ACHN (cell line): ENCODE data around the gene SNUPN.
"Not testable (repeated sequence)": the region's sequence is repeated elsewhere in the genome, so short reads cannot be mapped to it uniquely, and the experiment has no call there.

Experiments
- DNase-seq: peaks from one replicate; pipeline ENCODE4 v3.0.0-alpha.2; 2015
- in situ Hi-C: cut with HindIII; loops from 2 replicates; pipeline ENCODE4 v1.10.0; 2017; ENCODE audit warnings: low sequenced_read_pairs, low pct_ligation_motif_present, low pct_unique_long_range_greater_than_20kb

The SNUPN gene

DNA sequence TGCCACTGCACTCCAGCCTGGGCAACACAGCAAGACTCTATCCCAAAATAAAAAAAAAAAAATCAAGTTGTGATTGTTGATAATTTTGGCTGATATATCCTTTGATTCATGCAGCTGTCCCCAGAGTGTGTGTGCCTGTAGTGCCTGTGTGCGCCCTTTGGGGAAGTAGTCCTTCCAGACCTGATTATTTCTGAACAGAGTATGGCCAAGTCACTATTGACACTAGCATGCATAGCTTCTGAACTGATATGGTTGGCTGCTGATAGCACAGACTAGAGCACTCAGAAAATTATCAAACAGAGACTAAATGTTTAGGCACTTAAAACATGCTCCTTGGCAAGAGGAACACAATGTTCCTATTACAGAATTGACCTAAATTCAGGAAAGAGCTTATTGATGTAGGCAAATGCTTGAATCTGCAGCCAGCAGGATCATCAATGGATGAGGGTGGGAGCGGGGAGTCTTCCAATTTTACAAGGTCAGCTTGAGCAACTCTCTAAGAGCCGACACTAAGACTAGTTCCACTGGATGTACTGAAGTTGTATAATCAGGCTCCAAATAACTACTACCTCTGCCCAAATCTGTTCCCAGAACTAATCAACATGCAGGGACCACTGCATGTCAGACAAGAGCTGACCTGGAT is 28.7 kb downstream of the SNUPN start:
- no peak for DNase-seq
- in situ Hi-C loops = no loop called here

DNA sequence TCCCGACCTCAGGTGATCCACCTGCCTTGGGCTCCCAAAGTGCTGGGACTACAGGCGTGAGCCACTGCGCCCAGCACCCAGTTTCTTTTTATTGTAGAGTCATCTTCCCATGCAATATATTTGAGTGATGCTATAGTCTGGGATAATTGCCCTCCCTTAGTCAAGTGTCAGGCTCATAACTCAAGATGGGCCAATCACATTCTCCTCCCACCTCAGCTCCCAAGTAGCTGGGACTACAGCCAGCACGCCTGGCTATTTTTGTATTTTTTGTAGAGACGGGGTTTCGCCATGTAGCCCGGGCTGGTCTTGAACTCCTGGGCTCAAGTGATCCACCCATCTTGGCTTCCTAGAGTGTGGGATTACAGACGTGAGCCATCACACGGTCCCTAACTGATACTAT is 31.2 kb downstream of the SNUPN start:
- in situ Hi-C loops = no loop called here
- no peak for DNase-seq

DNA sequence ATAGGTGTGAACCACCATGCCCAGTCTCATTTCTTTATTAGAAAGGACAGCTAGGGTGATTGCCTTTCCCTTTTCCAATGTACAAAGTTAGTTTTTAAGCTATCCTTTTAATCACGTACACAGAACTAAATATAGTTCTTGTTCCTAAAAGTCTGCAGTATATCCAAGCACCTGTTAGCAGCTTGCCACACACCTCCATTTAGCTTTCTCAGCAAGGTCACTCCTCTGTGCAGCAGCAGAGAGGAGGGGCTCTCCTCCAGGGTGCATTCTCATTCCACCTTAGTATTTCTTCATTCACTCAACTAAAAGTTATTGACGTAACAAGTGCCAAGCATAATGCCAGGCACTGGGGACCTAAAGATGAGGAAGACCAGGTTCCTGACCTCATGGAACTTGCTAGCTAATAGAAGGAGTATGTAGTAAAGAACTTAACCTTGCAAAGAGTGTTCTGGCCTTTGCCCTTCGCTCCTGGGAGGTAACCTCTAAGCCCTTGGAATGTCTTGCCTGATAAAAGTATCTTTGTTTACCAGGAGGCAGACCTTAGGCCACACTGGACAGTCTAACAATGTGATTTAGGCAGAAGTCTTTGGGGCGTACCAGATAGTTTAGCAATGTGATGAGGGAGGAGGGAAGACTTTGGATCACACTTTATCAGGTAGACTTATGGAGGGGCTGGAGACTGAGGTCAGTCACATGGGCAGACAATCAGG is 33.7 kb downstream of the SNUPN start:
- no peak for DNase-seq
- in situ Hi-C loops = no loop called here

DNA sequence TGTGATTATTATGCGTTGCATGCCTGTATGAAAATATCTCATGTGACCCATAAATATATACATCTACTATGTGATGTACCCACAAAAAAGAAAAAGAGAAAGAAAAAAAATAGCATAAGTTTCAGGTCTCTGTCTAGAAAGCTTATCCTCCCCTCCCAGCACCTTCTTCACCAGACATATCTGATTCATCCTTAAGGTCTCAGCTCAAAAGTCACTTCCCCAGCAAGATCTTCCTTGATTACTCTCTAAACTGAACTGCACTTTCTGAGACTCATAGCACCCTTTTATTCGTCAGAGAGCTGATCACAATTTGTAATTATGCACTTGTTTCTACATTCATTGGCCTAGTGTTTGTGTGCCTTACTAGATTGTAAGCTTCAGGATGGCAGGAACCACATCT is 35.3 kb downstream of the SNUPN start:
- no peak for DNase-seq
- in situ Hi-C loops = no loop called here

DNA sequence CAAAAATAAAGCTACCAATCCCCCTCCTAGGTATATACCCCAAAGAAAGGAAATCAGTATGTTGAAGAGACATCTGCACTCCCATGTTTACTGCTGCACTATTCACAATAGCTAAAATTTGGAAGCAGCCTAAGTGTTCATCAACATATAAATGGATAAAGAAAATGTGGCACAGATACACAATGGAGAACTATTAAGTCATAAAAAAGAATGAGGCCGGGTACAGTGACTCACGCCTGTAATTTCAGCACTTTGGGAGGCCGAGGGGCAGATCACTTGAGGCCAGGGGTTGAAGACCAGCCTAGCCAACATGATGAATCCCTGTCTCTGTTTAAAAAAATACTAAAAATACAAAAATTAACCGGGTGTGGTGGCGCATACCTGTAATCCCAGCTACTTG is 36.5 kb downstream of the SNUPN start:
- in situ Hi-C loops = no loop called here
- no peak for DNase-seq

DNA sequence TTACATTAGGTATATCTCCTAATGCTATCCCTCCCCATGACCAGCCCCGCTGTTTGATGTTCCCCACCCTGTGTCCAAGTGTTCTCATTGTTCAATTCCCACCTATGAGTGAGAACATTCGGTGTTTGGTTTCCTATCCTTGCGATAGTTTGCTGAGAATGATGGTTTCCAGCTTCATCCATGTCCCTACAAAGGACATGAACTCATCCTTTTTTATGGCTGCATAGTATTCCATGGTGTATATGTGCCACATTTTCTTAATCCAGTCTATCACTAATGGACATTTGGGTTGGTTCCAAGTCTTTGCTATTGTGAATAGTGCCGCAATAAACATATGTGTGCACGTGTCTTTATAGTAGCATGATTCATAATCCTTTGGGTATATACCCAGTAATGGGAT is 39.1 kb downstream of the SNUPN start:
- DNase-seq = not testable (repeated sequence)

DNA sequence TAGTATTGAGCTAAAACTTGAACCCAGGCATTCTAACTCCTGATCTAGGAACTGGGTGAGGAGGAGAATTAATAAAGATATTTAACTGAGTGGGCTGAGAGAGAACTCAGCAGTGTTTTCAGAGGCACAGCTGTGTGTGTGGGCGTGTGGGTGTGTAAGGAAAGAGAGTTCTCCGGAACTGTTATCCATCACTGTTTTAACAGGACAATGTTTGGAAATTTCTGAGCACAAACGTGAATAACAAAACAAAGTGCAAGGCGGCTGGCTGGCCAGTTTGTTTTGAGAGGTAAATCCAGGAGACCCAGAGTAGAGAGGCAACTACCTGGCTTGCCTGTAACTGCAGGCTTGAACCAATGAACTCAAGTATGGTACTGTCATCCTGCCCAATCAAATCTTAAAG is 41.4 kb downstream of the SNUPN start:
- in situ Hi-C loops = no loop called here
- DNase-seq = no peak

More for the DNA sequence above, 39.1 kb downstream of the SNUPN start:
- in situ Hi-C loops = not testable (repeated sequence)

DNA sequence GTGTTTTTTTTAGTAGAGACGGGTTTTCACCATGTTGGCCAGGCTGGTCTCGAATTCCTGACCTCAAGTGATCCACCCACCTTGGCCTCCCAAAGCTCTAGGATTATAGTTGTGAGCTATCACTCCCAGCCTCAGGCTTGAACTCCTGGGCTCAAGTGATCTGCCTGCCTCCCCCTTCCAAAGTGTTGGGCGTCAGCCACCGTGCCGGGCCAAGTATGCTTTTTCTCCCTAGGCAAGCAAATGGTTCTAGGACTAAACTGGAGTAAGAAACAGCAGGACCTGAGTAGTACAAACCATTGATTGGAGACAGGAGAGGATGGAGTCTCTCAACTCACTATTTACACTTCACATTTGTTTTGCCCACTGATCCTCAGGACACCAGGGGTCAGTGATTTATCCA is 41.8 kb downstream of the SNUPN start:
- in situ Hi-C loops = no loop called here
- no peak for DNase-seq

DNA sequence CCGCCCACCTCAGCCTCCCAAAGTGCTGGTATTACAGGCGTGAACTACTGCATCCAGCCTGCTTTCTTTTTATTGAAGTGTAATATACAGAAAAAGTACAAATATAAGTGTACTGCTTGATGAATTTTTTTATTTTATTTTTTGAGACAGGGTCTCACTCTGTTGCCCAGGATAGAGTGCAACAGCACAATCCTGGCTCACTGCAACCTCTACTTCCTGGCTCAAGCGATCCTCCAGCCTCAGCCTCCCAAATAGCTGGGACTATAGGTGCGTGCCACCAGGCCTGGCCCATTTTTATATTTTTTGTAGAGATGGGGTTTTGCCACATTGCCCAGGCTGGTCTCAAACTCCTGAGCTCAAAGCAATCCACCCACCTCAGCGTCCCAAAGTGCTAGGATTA is 42.6 kb downstream of the SNUPN start:
- DNase-seq, in situ Hi-C loops: not testable (repeated sequence)

DNA sequence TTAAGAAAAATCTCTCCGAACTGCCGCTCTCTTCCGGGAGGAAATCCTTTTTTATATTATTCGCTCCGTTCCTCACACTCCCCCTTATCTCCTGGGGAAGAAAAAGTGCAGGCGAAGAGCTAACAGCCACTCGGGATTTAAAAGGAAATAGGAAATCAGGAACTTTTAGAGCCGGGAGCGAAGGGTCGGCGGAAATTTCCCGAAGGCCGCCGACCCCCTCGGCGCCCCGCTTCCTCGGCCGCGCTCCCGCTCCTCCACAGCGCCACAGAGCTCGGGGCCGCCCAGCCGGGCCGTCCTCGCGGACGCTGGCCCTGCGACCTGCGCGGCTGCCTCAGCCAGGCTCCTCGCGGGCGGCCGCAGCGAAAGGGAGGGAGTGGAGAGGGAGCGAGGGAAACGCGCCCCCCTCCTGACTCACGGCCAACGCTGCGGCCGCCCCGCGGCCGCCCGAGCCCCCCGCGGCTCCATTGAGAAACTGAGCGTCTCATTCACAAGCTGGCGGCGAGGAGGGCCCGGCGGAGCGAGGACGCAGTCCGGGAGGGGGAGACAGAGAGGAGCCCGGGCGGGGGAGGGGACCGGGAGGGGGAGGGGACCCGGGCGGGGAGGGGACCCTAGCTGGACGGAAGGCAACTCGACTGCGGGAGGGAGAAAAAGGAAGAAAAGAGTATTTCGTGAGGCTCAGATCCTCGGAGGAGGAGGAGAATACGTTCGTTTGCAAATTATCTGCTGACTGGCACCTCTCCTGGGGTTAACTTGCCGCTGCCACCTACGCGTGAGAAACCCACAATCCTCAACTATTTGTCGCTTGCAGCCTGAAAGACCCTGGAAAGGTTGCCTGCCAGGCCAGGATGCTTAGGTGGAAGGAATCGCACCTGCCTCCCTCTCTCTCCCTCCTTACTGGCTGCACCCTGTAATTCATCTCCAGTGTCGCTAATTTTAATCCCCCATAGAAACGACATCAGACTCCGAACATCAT is 46.3 kb downstream of the SNUPN start, which contains the start of gene PTPN9:
PTPN9 (minus strand) TSS at position 368 of the 973 bp plus-strand sequence. CDS start 539 bp downstream, outside the sequence.
- peak; percentile 78 for DNase-seq
- in situ Hi-C loops = no loop called here

DNA sequence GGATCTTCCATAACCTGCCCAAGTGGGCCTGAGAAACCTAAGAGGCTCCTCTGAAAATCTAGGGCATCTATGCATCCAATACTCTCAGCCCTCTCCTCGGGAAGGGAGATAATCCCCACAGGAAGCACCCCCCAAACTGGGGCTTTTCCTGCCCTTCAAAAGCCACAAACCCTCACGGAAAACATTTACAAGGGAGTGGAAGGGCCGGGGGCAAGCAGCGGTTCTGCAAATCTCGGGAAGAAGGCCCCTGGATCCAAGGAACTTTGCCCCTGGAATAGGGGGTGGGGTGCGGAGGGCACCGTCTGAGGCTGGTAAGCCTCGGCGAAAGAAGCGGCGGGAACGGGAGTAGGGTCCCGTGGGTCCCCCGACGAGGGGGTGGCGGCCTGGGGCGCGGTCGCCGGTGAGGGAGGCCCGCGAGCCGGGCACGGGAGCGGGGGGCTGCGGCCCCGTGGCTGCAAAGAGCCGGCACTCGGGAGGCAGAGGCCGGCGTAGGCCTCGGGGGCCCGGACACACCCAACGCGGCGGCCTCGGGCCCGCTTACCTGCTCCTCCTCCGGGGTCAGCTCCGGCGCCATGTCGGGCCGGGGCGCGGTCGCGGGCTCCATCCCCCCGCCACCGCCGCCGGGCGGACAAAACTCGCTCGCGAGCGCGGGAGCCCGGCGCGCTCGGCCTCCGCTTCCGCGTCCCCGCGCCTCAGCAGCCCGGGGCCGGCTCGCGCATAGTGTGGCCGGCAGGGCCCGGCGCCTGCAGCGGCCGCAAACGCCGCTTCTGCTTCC is 47.2 kb downstream of the SNUPN start:
- in situ Hi-C loops = no loop called here
- peak; percentile 22 for DNase-seq

DNA sequence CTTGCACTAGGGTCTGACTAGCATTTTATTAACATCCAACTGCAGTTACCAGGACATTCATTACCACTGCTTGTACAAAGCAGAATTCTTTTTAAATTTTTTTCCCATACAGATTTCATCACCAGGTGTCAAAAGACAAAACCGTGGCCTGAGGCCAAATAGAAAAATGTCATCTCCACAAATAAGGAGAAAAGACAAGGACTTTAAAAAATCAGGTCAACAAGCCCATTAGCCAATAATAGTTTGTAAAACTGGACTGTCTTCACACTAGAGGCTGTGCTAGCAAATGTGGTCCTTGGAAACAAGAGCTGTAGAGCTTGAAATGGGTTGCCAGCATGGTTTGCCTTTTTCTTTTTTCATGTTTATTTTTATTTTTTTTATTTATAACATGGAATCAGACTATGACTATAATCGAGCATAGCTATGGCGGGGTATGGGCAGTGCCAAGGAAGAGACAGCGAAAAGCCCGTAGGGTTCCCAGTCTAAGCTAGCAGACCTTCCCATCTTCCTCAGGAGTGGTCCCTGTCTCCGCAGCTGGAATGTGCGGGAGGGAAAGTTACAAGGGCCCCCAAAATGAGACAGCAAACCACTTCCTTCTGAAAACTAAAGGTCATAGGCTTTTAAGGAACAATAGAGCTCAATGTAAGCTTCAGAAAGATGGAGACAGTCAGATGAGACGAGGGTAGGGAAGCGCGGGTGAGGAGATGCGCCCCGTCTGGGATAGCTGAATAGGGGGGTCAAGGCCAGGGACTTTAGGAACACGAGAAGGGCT is 47.9 kb downstream of the SNUPN start:
- in situ Hi-C loops = no loop called here
- peak; percentile 3 for DNase-seq

DNA sequence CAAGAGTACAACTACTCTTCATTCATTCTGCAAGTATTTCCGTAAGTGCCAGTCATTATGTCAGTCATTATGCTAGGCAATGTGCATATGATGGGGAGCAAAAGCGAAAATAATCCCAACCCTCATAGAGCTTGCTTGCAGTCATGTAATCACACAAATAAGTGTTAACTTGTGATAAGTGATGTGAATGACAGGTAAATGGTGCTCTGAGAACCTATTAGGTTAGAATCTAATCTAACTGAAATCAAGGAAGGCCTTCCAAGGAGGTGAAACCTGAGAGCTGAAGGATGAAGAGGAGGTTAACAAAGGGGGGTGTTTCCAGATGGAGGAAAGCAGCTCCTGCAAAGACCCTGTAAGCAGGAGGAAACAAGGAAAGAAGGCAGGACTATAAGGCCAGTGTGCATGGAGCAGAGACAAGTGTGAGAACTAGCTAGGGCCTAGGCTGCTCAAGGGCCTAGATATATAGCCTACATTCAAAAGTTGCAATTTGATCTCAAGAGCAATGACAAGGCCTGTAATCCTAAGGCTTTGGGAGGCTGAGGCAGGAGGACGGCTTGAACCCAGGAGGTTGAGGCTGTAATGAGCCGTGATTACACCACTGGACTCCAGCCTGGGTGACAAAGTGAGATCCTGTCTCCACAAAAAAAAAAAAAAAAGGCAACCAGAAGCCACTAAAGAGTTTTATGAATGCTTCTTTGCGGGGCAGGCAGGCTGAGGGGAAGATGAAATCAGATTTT is 51.7 kb downstream of the SNUPN start:
- no peak for DNase-seq
- in situ Hi-C loops = no loop called here

DNA sequence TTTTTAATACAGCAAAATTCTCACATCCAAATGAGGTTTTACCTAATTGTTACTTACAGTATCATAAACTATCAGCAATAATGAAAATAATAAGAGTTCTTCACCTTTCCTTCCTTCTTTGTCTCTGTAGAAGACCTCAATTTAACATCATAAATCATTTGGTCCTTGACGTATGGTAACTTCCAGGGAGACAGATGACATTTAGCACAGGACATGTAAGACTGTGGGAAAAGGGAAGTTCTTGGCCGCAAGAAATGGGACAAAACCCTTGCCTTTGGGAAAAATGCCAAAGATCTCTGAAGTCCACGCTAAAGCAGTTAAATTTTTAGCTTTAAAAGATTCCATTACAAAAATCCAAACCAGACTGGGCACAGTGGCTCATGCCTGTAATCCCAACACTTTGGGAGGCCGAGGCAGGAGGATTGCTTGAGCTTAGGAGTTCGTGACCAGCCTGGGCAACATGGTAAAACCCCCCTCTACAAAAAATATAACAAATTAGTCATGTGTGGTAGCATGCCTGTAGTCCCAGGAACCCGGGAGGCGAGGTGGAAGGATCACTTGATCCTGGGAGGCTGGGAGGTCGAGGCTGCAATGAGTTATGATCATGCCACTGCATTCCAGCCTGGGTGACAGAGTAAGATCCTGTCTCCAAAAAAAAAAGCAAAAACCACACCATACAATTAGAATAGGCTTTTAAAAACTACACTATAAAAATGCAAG is 55.2 kb downstream of the SNUPN start:
- in situ Hi-C loops = no loop called here
- DNase-seq = no peak

DNA sequence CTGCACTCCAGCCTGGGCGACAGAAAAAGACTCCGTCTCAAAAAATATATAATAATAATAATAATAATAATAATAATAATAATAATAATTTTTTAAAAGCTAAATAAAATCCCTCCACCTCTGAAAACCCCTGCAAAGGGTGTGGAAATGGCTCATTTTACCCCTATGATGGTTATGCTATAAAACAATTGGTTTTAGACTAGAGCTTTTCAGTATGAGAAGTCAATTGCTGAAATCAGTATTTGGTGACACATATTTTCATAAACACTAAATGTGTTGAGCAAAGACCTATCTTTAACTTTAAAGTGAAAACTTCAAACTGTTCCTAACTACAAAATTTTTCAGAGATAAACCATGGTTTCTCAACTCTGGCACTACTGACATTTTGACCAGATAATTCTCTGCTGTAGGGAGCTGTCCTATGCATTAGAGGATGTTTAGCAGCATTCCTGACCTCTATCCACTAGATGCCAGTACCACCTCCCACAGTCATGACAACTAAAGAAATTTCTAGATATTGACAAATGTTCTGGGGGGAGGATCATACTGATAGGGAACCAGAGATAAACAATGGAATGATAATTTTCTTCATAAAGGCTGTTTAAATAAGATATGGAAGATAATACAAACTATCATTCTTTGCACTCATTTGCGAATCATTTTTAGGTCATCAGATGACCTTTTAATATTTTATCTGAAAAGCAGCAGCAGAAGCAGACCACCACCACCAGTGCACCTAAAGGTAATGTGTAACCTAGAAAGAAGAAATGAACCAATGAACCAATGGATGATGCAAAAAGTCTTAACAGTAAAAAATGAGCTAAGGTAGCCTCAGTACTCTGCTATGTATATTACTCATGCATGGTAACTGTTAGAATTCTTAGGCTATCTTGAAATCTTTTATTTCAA is 60.2 kb downstream of the SNUPN start:
- in situ Hi-C loops = no loop called here
- peak; percentile 8 for DNase-seq

DNA sequence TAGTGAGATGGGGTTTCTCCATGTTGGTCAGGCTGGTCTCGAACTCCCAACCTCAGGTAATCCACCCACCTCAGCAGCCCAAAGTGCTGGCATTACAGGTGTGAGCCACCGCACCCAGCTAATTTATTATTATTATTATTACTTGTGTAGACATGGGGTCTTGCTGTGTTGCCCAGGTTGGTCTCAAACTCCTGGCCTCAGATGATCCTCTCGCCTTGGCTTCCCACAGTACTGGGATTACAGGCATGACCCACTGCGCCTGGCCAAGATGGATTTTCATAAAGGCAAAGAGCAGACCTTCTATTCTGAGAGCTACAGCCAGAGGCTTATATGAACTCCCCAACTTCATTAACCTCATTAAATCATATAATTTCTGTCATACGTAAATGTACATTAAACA is 63.6 kb downstream of the SNUPN start:
- in situ Hi-C loops = no loop called here

More for the DNA sequence above, 63.6 kb downstream of the SNUPN start:
- DNase-seq = no peak
